Measurements from ENCODE around the gene KATNAL1.

KATNAL1 gene

DNA sequence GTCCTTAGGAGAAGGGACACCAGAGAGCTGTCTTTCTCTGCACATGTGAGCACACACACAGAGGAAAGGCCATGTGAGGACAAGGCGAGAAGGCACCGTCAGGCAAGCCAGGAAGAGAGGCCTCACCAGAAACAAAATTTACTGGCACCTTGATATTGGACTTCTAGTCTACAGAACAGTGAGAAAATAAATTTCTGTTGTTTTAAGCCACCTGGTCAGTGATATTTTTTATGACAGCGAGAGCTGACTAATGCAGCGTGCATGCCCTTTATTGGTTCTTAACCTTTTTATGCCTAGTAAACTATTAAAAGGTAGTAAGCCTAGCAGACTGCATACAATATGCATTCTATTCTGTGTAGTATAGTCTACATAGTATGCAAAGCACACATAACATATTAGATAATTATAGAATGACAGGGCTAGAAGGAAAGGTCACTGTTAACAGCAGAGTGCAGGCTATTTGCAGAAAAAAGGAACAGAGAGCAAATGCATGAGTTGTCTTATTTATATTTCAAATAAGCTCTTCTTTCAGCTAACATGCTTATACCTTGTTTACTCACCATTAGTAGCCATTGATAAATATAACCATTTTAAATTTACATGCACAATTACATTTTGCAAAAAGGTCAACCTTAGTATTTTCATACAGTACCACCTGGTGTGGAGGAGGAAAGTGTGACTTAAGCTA is 25.2 kb upstream of the KATNAL1 start:
- peak; percentile 63 for DNase-seq

DNA sequence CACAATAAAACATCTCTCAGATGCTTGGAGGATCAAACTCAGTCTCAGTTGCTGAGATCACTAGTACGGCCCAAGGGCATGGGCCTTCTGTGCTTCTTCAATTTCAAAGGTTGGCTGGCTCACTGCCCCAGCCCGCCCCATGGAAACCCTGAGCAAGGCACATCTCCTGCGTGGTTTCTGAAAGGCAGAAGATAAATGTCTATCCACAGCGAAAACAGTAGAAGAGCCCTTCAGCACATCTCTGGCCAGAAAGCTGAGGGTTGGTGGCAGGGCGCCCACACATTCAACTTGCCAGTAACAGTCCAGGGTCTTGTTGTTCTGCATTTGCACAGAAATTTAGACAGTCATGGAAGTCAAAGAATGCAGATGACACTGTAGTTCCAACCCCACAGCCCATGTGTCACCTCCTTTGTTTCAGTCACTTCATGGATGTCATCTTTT is 24.0 kb upstream of the KATNAL1 start:
- peak; percentile 57 for DNase-seq

DNA sequence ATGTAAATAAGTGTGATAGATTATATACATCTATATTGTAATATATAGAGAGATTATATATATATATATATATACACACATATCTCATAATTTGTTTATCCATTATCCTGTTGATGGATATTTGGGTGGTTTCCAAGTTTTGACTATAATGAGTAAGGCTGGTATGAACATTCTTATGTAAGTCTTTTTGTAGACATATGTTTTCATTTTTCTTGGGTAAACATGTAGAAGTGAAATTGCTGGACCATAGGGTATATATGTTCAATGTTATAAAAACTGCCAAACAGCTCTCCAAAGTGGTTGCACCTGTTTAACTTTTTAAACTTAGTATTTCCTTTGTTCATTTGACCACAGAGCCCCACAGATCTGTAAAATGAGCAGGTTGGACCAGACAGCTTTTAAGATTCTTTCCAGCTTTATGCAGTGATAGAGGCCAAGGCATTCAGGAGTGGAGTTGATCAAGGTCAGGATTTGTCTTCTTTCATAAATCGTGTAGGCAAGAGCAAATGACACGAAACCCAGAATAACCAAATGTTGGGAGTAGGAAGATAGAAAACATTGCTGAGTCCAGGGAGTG is 21.7 kb upstream of the KATNAL1 start:
- peak; percentile 6 for DNase-seq

DNA sequence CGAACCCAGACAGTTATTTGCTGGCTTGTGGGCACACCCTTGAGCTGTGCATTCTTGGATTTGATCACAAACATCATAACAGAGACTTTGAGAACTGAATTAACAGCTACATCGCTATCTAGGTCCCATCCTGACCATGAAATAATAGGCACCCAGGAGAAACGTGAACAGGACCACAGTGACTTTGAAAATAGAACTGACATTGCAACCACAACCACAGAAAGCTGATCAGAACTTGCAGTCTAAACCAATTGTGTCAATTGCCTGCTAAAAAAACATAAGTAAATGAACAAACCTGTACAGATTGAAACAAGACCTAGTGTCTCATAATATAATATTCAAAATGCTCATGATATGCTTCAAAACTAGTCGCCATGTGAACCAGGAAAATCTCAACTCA is 18.3 kb upstream of the KATNAL1 start:
- DNase-seq: no peak

DNA sequence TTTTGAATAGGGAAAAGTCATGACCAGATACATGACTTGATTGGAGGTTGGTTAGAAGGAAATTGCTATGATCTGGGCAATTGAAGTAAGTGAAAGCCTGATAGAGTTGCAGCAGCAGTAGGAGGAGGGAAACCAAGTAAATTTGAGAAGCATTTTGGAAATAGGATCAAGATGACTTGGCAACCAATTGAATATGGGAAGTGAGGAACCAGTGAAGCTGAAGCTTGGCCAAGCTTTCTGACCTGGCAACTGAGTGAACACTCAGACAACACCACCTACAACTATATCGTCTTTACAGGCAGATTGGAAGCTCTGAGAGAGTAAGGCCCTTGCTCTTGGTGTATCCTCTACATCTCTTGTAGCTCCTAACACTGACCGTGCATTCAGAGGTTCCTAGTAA is 16.2 kb upstream of the KATNAL1 start:
- DNase-seq: no peak

DNA sequence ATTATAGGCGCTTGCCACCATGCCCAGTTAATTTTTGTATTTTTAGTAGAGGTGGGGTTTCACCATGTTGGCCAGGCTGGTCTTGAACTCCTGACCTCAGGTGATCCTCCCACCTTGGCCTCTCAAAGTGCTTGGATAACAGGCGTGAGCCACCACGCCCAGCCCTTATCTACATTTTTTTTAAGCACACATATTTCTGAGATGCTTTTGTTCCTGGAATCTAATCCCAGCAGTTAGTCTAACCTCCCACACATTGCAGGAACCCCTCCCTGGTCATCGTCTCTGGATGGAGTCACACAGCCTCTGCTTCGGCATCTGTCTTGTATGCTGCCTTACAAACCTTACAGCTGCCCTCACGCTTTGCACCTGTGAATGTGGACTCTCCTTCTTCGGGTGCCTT is 15.1 kb upstream of the KATNAL1 start:
- no peak for DNase-seq

DNA sequence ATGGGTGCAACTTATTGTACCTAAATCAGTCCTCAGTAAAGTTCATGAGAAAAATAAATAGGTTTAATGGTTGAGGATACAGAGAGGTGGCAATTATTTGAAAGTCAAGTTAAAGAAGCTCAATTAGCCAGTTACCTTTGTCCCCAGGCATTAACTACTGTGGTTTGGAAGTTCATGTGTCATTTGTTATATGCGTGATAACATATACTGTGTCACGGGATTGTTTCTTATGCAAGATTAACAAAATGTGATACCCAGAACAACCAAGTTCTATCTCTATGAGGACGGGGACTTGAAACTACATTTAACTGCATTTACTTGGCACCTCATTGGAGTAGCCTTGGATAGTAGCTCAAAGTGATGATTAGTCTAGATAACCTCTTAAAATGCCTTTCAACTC is 13.9 kb upstream of the KATNAL1 start:
- no peak for DNase-seq

DNA sequence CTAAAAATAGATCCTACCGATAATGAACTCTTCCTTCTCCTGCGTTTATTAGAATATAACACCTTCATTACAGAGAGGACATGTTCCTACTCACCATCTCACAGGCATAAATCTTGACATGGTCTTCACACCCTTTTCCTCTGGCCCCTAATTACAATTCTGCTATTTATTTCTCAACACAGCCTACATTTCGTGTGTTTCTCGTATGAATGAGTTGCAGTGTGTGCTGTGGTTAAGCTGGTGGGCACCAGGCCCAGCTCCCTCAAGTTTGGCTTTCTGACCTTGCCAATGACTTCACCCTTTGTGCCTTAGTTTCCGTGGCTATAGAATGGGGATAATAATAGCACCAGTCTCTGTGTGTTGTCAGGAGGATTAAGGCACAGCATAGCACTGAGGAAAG is 12.3 kb upstream of the KATNAL1 start:
- peak; percentile 74 for DNase-seq

DNA sequence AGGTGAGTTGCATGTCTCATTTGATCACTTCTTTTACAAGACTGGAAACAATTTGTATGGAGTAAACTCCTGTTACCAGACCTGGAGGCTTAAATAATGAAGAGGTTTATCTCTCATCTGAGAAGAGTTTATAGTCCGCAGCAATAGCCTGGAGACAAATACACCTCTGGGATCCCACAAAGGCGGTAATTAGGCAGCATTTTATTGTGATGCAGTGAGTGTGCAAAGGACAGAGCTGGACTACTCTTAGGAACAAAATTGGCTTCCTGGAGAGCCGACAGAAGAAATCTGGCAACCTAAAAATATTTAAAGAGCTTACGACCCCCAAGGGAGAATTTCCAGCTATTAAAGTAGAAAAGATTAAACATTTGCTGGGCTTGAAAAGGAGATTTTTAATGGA is 11.8 kb upstream of the KATNAL1 start:
- peak; percentile 96 for DNase-seq

DNA sequence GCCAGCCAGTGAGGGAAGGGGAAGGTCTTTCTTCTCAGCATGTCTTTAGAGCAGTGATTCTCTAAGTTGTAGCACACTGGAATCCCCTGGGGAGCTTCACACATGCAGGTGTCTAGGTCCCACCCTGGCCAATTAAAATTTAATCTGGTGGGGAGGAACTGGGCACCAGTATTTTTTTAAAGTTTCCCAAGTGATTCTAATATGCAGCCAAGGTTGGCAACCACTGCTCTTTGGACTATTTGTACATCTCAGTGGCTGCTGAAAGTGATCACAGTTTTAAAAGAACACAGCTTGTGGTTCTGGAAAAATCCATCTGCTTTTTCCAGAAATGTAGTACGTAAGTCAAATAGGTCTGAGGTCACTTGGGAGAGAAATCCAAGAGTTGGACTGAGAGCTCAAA is 10.7 kb upstream of the KATNAL1 start:
- peak; percentile 70 for DNase-seq

DNA sequence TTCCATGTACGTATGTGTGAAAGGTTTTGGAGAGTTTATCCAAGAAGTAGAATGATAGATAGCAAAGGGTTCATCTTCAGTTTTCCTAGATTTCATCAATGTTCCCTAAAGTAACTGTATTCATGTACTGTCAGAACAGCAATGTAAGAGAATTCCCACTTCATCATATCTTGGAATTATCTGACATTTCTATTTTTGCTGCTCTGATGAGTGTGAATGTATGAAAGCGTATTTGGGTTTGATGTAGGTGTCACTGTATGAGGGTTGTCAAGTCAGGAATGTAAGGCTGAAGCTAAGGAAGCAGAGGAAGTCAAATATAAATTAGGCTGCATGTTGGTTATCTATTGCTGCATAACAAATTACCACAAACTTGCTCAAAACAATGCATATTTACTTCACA is 7.2 kb upstream of the KATNAL1 start:
- DNase-seq: no peak

DNA sequence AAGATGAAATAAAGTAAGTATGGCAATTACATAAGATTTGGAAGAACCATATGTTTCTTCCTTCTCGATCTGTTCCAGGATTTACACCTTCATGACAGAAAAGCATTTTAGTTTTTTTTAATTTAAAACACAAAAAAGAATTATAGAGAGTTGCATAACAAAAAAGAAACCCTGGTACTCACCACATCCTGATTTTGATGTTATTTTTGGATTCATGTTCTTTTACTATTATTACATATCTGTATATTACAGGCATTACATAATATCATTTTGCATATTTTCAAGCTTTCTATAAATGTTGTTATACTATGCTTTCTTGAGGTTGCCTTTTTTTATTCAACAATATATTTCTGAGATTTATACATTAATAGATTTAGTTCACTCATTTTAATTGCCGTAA is 6.7 kb upstream of the KATNAL1 start:
- DNase-seq: no peak

DNA sequence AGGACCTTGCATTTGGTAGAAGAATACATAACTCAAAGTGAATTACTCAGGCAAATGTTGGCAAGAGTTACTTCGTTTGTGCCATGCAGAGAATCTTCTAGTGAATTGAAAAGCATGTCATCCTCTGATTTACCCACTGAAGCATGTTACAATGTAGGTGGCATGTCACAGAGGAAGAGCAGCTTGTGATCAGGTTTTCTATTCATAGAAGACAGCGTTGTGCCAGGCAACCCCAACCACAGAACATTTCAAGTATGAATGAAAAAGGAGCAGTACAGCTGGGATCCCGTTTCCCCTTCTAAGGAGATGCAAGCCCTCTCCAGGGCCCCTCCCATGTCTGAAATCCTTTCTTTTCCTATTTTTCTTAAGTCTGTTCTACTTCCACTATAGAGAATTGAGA is 6.0 kb upstream of the KATNAL1 start:
- DNase-seq: no peak

DNA sequence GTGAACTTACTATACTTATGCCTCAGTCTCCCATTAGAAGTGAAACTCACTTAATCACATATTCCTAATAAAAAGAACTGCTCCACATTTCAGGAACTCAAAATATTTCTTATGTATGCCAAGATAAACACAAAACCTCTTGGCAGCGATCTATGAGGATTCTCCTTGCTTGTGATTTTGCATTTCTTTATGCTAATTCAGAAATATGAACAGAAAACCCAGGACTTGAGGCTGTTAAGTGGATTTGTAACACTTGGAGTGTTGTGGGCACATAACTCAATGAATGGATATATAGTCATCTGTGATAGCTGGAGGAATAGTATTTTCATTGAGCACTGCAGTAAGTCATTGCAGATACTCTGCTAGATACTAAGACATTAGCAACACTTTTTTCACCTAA is 5.6 kb upstream of the KATNAL1 start:
- no peak for DNase-seq

DNA sequence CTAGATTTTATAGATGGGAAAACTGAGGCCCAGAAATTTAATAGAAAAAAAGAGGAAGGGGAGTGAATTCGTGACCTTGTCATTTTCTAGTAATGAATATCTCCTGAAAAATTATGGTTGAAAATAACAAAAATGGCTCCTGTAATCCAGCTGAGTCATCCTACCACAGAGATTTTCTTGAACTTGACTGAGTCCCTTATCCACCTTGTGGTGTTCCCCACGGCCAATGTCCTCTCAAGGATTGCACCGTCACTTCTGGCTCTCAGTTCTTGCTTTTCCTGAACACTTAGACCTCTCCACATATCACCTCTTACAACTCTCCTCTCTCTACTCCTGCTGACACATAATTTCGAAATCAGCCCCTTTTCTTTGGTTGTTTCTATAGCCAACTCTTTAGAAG is 1.2 kb upstream of the KATNAL1 start:
- peak; percentile 34 for DNase-seq

DNA sequence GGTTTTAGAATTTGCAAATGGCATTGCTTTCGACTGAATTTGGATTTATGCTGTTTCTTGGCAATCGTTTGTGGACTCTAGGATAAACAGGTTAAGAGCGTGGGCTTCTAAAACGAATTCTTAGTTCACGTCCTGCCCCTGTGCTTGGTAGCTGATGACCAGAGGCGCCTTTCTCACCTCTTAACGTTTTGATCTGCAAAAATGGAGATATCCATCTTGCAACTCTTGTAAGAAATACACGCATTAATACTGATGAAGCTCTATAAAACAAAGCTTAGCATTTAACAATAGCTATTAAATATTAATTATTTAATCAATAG is 580 bp upstream of the KATNAL1 start:
- DNase-seq: no peak

DNA sequence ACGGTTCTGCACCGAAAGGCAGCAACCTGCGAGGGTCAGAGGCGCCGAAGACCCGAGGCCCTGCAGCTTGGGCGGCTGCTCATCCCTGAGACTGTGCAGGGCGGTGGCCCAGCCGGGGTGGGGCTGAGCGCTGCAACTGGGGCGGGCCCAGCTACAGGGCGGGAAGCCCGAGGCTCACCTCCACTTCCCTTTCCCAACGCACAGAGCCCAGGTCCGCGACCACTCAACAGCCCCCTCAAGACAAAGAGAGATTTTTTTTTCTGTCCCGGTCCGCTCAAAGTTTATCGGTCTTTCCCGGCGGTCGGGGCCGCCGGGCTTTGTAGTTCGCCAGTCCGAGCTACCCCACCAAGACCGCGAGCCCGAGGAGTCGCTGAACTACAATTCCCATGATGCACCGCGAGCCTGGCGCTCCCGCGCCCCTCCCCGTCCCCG is 573 bp downstream of the KATNAL1 start:
- DNase-seq: peak; percentile 96

DNA sequence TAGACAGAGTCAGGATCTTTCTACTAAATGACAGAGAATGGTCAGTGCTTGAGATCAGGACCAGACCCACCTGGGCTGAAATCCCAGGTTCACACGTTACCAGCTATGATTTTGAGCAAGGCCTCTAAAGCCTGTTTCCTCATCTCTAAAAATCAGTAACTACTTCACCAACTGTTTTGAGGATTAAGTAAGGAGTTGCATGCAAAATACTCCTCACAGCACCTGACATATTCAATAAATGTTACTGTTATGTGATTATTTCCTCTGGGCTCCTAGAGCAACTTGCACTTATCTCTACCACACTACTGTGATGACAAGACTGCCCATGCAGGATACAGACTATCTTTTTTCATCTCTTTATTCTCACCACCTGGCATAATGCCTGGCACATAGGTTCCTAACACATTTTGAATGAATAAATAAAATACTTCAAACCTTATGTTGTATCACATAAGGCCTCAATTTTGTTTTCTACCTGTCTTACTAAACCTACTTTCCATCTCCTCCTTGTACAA is 1.8 kb downstream of the KATNAL1 start:
- peak; percentile 54 for DNase-seq

DNA sequence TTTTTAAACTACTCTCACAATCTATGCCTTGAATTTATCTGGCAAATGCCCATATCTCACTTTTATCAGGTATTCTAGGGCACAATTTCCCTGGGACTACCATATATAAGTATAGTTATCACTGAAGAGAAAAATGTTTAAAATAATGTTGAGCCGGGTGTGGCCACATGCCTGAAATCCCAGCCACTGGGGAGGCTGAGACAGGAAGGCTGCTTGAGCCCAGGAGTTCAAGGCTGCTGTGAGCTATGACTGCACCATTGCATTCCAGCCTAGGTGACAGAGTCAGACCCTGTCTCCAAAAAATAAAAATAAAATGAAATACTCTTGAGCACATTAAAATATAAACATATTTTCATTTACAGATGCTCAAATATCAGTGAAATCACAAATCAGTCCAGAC is 4.1 kb downstream of the KATNAL1 start:
- peak; percentile 47 for DNase-seq

DNA sequence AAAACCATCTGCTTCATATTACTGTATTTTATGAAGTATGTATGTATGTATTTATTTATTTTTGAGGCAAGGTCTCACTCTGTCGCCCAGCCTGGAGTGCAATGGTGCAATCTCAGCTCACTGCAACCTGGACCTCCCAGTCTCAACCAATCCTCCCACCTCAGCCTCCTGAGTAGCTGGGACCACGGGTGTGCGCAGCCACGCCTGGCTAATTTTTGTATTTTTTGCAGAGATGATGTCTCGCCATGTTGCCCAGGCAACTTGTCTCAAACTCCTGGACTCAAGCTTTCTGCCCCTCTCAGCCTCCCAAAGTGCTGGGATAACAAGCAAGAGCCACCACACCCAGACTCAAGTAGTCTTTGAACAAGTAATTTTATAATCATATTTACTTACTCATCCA is 5.5 kb downstream of the KATNAL1 start:
- DNase-seq: peak; percentile 89

DNA sequence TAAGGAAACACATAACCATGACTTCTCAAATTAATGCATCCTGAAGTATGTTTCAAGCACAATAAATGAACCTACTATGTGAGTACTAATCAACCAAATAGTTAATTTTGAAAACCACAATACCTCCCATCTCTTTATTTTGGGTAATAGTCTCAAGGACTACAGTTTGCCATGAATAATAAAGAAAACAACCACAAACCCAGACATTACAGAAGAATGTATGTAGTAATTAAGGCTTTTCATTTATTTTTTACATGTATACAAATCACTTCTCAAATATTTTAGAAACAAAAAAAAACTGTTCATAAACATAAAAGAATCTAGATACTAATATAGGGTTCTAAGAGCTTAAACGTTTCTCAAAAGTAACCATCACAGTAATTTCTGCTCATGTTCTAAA is 6.8 kb downstream of the KATNAL1 start:
- no peak for DNase-seq

DNA sequence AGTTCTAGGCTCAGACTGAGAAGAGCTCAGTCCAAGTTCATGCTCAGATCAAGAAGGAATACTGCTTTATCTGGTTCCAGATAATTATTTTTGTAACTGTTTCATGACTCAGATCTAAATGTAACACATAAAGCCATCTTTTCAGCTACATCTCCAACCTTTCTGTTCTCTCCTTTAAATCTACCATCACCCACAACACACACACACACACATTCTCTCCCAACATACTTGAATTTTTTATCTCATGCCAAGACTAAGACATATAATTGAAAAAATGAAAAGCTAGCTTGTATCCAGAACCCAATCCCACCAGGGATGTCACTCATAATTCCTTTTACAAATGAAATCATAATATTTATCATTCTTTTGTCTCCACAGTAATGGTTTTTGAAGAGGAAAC is 7.6 kb downstream of the KATNAL1 start:
- no peak for DNase-seq

DNA sequence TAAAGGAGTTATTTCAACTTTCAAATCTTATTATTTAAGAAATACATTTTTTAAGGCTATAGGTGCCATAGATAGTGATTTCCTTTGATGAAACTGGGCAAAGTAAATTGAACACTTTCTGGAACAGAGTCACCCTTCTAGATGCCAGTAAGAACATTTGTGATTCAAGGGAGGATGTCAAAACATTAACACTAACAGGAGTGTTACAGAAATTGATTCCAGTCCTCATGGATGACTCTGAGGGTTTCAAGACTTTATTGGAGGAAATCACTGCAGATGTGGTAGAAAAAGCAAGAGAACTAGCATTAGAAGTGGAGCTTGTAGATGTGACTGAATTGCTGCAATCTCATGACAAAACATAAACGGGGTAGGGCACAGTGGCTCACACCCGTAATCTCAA is 12.2 kb downstream of the KATNAL1 start:
- no peak for DNase-seq

DNA sequence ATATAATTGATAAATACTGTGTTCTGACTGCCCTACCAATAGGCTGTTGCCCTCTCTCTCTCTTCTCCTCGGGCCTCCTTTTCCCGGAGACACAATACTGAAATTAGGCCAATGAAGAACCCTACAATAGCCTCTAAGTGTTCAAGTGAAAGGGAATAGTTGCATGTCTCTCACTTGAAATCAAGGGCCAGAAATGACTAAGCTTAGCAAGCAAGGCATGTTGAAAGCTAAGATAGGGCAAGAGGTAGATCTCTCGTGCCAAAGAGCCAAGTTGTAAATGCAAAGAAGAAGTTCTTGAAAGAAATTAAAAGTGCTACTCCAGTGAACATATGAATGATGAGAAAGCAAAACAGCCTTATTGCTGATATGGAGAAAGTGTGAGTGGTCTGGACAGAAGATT is 13.3 kb downstream of the KATNAL1 start:
- DNase-seq: no peak

DNA sequence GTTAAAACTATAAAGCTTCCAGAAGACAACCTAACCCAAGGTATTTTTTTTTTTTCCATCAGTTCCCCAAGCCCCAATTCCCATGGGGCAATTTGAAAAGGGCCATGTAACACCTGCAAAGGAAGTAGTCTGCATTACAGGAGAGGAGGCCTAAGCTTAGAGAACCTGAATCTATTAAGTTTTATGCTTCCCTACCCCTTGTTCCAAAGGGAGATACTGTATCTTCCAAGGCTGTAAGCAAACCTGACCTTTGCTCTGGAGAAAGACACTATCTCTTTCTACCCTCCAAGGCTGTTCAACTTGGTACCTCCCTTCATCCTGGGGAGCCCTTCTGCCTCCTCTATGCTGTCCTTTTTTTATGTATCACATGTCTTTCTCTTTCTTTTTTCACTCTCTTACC is 15.0 kb downstream of the KATNAL1 start:
- peak; percentile 57 for DNase-seq

Data from NCI-H69 (cell line).